Measurements from ENCODE around the gene OR51B4.
"Not testable (repeated sequence)": the region's sequence is repeated elsewhere in the genome, so short reads cannot be mapped to it uniquely, and the experiment has no call there.

OR51B4 gene

DNA sequence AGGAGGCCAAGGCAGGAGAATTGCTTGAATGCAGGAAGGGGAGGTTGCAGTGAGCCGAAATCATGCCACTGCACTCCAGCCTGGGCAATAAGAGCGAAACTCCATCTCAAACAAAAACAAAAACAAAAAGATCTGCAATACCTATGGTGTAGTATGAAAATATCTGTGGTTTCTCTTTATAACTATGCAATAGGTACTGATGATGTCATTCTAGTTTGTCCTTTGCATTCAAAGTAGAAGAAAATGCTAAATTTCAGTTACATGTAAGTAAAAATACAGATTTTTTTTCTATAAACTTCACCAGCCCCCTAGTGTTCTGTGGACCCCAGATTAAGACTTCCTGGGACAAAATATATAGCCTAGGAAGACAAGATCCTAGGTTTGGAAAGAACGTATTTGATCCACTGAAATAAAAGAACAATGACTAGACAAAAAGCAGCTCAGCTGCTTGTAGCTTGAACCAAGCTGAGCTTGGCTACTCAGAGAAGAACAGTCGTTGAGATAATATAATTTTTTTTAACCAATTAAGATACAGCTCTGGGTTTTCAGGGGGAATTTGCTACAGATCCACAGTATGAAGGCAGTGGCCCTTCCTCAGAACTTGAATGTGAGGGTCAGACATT lies 29.2 kb downstream of the OR51B4 start:
- DNase-seq (ENCODE audit: low spot score) = no peak

DNA sequence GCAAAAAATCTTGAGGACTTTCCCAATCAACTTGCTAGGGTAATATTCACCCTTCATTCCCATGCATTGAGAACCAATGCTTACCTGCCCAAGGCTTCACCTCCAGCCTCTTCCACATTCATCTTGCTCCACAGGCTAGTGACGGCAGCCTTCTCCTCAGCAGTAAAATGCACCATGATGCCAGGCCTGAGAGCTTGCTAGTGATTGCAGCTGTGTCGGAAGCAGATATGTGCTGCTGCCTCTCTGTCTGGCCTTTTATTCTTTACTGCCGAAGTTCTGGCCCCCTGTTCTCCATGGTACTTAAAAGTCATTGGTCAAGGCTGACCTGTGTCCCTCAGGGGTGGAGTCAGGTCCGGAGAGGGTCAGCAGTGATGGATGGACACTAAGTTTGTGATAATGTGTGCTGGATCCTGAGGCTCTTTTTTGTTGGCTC lies 32.0 kb downstream of the OR51B4 start, which contains the start of gene HBE1:
Gene HBE1, minus strand, starts transcription at position 231 of the 433 bp plus-strand sequence. Its CDS starts 55 bp downstream, at position 176.
- DNase-seq (ENCODE audit: low spot score) = no peak

DNA sequence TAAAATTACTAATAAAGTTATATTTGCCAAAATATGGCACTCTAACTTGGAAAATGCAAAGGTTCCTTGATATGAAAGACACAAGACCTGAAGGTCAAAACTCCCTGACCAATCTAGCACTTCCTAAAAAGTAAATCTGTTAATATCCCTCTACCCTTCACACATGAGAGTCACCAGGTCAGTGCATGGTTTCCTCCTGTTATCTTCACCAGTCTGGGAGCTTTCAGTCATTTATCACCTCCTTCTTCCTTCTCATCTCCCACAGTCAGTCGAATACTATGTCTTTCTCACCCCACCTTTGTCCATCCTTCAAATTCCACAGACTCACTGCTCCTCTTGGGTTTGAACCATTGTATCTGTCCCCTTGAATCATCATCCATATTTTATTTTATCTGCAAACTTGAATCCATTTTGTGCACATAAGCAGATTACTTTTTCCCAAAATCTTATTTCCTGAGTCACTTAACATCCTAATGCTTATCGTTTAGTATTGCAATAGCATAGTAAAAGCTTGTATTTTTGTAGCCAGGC lies 34.6 kb downstream of the OR51B4 start:
- no peak for DNase-seq (ENCODE audit: low spot score)

DNA sequence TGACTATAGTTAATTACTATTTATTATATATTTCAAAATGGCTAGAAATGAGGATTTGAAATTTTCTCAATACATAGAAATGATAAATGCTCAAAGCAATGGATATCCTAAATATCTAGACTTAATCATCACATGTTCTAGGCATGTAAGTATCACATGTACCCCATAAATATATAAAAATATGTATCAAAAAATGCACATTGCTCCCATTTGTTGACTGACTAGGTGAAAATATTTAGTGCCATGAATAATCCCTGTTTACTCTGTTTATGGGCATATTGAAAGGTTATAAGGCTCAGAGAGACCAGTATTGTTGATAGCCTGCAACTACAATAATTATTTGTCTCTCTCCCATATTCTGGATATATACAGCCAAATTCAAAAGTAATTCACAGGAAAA lies 35.1 kb downstream of the OR51B4 start:
- no peak for DNase-seq (ENCODE audit: low spot score)

DNA sequence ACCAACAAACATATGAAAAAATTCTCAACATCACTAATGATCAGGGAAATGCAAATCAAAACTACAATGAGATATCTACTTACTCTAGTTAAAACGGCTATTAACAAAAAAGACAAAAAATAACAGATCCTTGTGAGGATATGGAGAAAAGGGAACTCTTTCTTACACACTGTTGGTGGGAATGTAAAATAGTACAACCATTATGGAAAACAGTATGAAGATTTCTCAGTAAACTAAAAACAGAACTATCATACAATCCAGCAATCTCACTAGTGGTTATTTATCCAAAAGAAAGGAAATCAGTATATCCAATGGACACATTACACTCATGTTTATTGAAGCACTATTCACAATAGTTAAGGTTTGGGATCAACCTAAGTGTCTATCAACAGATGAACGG lies 35.9 kb downstream of the OR51B4 start:
- DNase-seq (ENCODE audit: low spot score) = no peak

DNA sequence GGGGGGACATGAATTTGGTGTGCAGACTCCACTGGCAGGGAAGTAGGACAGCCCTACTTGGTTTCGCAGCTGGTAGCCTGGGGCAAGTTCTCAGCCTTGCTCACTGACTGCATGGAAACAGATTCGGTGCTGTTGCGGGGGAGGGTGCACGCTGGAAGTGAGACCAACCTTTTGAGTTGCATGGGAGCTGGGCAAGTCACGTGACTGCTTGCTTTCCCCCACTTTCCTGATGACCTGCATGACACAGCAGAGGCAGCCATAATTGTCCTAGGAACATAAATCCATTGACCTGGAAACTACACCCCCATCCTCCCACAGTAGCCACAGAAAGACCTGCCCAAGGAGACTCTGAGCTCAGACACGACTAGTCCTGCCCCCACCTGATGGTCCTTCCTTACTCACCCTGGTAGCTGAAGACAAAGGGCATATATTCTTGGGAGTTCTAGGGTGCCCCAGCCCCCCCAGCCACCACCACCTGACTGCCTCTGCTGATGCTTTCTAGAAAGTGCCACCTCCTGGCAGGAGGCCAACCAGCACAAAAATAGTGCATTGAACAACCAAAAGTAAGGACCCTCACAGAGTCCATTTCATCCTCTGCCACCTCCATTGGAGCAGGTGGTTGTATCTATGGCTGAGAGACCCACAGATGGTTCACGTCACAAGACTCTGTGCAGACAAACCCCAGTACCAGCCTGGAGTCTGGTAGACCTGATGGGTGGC lies 43.0 kb downstream of the OR51B4 start:
- no peak for DNase-seq (ENCODE audit: low spot score)

DNA sequence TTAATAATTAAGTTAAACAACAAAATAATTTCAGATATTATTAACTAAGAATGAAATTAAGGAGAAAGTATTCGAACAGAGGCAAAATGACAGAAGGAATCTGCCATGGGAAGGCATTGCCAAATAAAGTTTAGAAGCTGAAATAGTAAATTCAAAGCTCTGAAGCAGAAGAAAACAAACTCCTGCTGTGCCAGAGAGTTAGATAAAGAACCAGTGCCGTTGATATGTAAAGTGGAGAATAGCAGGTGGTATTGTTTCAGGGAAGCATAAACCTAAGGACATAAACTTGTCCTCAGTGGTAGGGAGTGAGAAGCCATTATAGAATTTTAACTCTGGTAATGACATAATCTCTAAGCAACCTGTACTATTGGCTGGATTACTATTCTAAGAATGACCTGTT lies 44.5 kb downstream of the OR51B4 start:
- no peak for DNase-seq (ENCODE audit: low spot score)

DNA sequence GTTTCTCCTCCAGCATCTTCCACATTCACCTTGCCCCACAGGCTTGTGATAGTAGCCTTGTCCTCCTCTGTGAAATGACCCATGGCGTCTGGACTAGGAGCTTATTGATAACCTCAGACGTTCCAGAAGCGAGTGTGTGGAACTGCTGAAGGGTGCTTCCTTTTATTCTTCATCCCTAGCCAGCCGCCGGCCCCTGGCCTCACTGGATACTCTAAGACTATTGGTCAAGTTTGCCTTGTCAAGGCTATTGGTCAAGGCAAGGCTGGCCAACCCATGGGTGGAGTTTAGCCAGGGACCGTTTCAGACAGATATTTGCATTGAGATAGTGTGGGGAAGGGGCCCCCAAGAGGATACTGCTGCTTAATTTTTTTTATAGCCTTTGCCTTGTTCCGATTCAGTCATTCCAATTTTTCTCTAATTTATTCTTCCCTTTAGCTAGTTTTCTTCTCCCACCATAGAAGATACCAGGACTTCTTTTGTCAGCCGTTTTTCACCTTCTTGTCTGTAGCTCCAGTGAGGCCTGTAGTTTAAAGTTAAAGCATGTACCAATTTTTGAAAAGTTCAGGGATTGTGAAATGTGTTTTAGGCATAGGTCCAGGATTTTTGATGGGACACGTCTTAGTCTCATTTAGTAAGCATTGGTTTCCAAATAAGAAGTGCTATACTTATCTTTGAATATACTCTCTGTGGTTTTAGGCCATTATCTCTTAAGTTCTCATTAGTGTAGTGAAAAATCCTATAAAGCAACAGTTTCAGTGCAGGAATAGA lies 46.9 kb downstream of the OR51B4 start, which contains the start of gene HBG2:
Gene HBG2, minus strand, starts transcription at position 136 of the 768 bp plus-strand sequence. Its CDS starts 53 bp downstream, at position 83.
- DNase-seq (ENCODE audit: low spot score) = not testable (repeated sequence)

DNA sequence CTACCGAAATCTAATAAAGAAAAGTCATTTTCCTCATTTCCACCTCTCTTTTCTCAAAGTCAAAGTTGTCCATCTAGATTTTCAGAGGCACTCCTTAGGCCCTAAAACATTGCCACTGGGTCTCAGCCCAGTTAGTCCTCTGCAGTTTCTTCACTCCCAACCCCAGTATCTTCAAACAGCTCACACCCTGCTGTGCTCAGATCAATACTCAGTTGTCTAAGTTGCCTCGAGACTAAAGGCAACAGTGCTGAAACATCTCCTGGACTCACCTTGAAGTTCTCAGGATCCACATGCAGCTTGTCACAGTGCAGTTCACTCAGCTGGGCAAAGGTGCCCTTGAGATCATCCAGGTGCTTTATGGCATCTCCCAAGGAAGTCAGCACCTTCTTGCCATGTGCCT lies 47.7 kb downstream of the OR51B4 start:
- not testable (repeated sequence) for DNase-seq (ENCODE audit: low spot score)

DNA sequence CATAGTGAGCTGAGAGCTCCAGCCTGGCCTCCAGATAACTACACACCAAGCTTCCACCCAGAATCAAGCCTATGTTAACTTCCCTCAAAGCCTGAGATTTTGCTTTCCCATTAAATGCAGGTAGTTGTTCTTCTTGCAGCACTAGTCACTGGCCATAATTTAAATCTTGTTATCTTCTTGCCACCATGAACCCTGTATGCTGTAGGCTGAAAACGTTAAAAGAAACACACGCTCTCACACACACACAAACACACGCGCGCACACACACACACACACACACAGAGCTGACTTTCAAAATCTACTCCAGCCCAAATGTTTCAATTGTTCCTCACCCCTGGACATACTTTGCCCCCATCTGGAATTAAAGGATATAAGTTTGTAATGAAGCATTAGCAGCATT lies 48.3 kb downstream of the OR51B4 start:
- not testable (repeated sequence) for DNase-seq (ENCODE audit: low spot score)

DNA sequence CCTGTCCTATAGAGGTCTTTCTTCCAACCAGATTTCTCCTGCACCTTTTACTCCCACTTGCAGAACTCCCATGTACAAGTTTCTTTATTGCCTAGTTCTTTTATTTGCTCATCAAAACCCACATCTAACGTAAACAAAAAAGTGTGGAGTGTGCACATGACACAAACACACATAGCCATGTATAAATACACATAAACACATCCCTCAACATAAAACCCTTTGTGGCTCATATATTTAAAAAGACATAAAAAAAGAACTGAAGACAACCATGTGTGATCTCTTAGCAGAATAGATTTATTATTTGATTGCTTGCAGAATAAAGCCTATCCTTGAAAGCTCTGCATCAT lies 48.9 kb downstream of the OR51B4 start:
- DNase-seq (ENCODE audit: low spot score) = no peak

DNA sequence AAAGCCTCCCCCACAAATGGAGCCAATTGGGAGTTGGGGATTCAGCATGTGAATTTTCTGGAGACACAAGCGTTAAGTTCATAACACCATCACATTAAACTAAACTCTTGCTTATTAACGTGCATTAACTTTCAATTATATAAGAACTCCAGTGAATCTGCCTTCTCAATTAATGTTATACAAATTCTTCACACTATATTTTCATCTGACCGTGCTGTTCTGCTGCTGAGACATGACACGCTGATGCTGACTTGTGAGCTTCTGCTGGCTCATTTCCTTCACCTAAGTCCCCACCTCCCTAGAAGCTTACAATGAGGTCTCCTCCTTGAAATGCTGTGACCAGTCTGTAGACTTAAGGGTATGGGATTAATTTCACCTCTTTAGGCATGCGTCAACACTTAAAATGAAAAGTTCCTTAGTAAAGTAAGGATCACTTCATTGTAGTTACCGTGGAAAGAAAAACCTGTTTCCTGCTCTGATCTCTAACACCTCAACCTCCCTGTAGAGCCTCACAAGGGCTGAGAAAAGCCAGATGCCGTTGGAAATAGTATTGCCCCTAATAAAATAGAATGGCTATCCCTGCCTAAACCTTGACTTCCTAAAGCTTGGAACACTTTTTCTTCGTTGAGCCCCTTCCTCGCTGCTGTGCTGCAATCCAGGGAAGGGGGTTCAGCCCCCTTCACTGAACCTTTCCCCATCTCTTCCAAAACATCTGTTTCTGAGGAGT lies 49.4 kb downstream of the OR51B4 start:
- no peak for DNase-seq (ENCODE audit: low spot score)

DNA sequence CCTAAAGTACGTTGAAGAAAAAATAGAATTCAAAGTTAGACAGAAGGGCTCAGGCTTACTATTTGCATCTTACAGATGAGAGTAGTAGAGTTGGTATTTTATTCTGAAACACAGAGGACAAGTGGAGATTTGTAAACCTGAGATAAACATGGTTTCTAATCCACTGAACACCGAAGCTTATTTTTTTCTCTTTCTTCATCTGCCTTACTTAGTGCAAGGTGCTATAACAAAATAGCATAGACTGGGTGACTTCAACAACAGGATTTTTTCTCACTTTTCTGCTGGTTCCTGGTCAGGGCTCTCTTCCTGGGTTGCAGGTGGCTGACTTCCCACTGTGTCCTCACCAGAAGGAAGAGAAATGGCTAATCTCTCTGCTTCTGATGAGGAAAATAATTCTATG lies 50.0 kb downstream of the OR51B4 start:
- no peak for DNase-seq (ENCODE audit: low spot score)
